ACHN (cell line): ENCODE results near the gene CTDSP2.
"Not testable (repeated sequence)": the region's sequence is repeated elsewhere in the genome, so short reads cannot be mapped to it uniquely, and the experiment has no call there.

Source experiments
- DNase-seq: peaks from one replicate; pipeline ENCODE4 v3.0.0-alpha.2; 2015
- in situ Hi-C: cut with HindIII; loops from 2 replicates; pipeline ENCODE4 v1.10.0; 2017; ENCODE audit warnings: low sequenced_read_pairs, low pct_ligation_motif_present, low pct_unique_long_range_greater_than_20kb

The CTDSP2 gene

GRCh38 chr12:57775044-57775443 lies 71.5 kb downstream of the CTDSP2 start:
- in situ Hi-C loops: no loop called here
- no peak for DNase-seq

GRCh38 chr12:57774634-57775033 lies 71.9 kb downstream of the CTDSP2 start:
- DNase-seq, in situ Hi-C loops: not testable (repeated sequence)

- in situ Hi-C loops: no loop called here
- peak; percentile 81 for DNase-seq
Observed at GRCh38 chr12:57772429-57773322, 73.9 kb downstream of the CTDSP2 start, which contains the start of gene EEF1AKMT3. EEF1AKMT3 (plus strand) TSS chr12:57772614; CDS start chr12:57772725, 111 bp downstream.

GRCh38 chr12:57771873-57772428 lies 74.6 kb downstream of the CTDSP2 start, which contains the start of gene METTL1:
METTL1 (minus strand) TSS chr12:57772105; CDS start chr12:57772083, 22 bp downstream.
- in situ Hi-C loops: no loop called here
- DNase-seq: peak; percentile 100

- in situ Hi-C loops: no loop called here
- peak; percentile 97 for DNase-seq
Observed at GRCh38 chr12:57771236-57771872, 75.2 kb downstream of the CTDSP2 start.

GRCh38 chr12:57770734-57771133 lies 75.8 kb downstream of the CTDSP2 start:
- no peak for DNase-seq
- in situ Hi-C loops: no loop called here
